ENCODE measurements around the gene VPS16. TPM values are rescaled to one million over a fixed set of nuclear protein-coding genes. Genes with fewer than 3 reads are reported as not detected.

Gene VPS16
- polyA plus RNA-seq, 1 donor from 2014 or later: 117 TPM

DNA sequence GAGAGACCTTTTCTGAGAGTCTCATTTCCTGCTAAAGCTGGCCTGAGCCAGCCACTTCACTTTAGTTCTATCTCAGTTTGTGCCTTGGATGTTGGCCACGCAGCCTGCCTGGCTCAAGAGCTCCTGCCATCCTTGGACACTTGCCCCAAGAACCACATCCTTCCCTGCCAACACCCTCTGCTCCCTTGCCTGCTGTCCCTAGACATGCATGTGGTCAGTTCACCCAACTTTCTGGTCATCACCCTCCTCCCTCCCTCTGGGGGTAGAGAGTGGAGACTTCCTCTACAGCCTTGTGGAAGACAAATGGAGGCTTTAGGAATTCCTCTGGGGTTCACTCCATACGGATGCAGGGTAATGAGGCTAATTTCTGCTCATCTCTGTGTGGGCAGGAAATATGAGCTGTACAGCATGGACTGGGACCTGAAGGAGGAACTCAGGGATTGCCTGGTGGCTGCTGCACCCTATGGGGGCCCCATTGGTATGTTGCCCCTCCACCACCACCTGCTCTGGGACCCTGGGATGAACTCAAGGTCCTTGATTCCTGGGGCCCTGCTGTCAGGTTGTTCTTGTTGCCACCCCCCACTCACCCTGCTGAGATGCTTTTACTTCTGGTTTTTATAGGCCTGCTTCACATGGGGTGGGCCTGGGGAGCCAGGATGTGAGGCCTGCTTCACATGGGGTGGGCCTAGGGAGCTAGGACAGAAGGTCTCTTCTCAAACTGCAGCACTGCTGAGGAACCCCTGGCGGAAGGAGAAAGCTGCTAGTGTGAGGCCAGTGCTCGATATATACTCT, 19.0 kb downstream of the VPS16 start:
- Histone ChIP-seq H3K4me2 (ENCODE audit: low read length) (no peak overlapping the region), H3K4me3 (ENCODE audit: low read length) (no peak overlapping the region), H3K9ac (ENCODE audit: low read length) (no peak overlapping the region), H2AFZ (ENCODE audit: low read depth, low read length) (no peak overlapping the region), H4K20me1 (ENCODE audit: insufficient read depth) (no peaks in the 10 kb centered on the region), H3F3A (ENCODE audit: insufficient read depth, low read length, poor library complexity, severe bottlenecking) (no peaks in the 10 kb centered on the region), H3K9me3 (ENCODE audit: low read length) (no peaks in the 10 kb centered on the region), H3K27me3 (ENCODE audit: insufficient read depth, low read depth, low read length) (no peaks in the 10 kb centered on the region), H3K79me2 (replicated peaks; ENCODE audit: insufficient read depth, low read length) (no peaks in the 10 kb centered on the region), H3K27ac (ENCODE audit: low read length) (no peak overlapping the region), H3K9me2 (ENCODE audit: insufficient read depth, low read length) (no peaks in the 10 kb centered on the region), H3K36me3 (ENCODE audit: insufficient read depth, low read length) (no peaks in the 10 kb centered on the region)
- TF ChIP-seq MXI1 (conservative IDR thresholded peaks at IDR 0.05; ENCODE audit: poor library complexity, severe bottlenecking) (no peak), SMC3 (conservative IDR thresholded peaks at IDR 0.05; ENCODE audit: poor library complexity) (no peak), POLR2AphosphoS5 (IDR thresholded peaks at IDR 0.05) (no peak), EP300 (conservative IDR thresholded peaks at IDR 0.05; ENCODE audit: poor library complexity, severe bottlenecking) (no peak), TAF1 (IDR thresholded peaks at IDR 0.05; ENCODE audit: low read depth) (no peak), RAD21 (conservative IDR thresholded peaks at IDR 0.05) (no peak), EZH2 (IDR thresholded peaks at IDR 0.05; ENCODE audit: borderline replicate concordance, insufficient read depth, low read length, poor library complexity, severe bottlenecking) (no peak)
- TF ChIP-seq, protein P1, sequence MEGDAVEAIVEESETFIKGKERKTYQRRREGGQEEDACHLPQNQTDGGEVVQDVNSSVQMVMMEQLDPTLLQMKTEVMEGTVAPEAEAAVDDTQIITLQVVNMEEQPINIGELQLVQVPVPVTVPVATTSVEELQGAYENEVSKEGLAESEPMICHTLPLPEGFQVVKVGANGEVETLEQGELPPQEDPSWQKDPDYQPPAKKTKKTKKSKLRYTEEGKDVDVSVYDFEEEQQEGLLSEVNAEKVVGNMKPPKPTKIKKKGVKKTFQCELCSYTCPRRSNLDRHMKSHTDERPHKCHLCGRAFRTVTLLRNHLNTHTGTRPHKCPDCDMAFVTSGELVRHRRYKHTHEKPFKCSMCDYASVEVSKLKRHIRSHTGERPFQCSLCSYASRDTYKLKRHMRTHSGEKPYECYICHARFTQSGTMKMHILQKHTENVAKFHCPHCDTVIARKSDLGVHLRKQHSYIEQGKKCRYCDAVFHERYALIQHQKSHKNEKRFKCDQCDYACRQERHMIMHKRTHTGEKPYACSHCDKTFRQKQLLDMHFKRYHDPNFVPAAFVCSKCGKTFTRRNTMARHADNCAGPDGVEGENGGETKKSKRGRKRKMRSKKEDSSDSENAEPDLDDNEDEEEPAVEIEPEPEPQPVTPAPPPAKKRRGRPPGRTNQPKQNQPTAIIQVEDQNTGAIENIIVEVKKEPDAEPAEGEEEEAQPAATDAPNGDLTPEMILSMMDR (IDR thresholded peaks at IDR 0.05; ENCODE audit: poor library complexity, severe bottlenecking): no peak
- TF ChIP-seq, protein P2, sequence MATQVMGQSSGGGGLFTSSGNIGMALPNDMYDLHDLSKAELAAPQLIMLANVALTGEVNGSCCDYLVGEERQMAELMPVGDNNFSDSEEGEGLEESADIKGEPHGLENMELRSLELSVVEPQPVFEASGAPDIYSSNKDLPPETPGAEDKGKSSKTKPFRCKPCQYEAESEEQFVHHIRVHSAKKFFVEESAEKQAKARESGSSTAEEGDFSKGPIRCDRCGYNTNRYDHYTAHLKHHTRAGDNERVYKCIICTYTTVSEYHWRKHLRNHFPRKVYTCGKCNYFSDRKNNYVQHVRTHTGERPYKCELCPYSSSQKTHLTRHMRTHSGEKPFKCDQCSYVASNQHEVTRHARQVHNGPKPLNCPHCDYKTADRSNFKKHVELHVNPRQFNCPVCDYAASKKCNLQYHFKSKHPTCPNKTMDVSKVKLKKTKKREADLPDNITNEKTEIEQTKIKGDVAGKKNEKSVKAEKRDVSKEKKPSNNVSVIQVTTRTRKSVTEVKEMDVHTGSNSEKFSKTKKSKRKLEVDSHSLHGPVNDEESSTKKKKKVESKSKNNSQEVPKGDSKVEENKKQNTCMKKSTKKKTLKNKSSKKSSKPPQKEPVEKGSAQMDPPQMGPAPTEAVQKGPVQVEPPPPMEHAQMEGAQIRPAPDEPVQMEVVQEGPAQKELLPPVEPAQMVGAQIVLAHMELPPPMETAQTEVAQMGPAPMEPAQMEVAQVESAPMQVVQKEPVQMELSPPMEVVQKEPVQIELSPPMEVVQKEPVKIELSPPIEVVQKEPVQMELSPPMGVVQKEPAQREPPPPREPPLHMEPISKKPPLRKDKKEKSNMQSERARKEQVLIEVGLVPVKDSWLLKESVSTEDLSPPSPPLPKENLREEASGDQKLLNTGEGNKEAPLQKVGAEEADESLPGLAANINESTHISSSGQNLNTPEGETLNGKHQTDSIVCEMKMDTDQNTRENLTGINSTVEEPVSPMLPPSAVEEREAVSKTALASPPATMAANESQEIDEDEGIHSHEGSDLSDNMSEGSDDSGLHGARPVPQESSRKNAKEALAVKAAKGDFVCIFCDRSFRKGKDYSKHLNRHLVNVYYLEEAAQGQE (IDR thresholded peaks at IDR 0.05; ENCODE audit: borderline replicate concordance): no peak

DNA sequence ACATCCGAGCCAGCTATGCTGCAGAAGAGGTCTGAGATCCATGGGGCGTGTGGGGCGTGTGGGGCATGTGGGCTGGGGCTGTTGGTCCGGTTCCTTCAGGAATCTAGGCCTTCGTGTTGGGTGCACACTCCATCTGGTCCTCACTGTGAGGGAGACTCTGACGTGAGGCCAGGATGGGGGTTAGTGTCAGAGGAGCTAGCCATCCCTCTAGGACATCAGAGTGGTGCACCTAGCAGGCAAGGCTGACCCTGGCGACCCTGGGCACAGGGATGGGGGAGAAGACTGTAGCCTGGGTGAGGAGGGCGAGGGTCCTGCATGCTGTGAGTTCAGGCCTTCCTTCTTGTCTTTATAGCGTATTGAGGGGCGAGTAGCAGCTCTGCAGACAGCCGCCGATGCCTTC, 24.1 kb downstream of the VPS16 start:
- Histone ChIP-seq H3K4me2 (ENCODE audit: low read length) (no peak overlapping the region), H3K4me3 (ENCODE audit: low read length) (no peak overlapping the region), H3F3A (ENCODE audit: insufficient read depth, low read length, poor library complexity, severe bottlenecking) (no peaks in the 10 kb centered on the region), H4K20me1 (ENCODE audit: insufficient read depth) (no peaks in the 10 kb centered on the region), H3K9me2 (ENCODE audit: insufficient read depth, low read length) (no peaks in the 10 kb centered on the region), H3K36me3 (ENCODE audit: insufficient read depth, low read length) (no peaks in the 10 kb centered on the region), H3K79me2 (replicated peaks; ENCODE audit: insufficient read depth, low read length) (no peaks in the 10 kb centered on the region), H3K27me3 (ENCODE audit: insufficient read depth, low read depth, low read length) (no peaks in the 10 kb centered on the region), H3K9ac (ENCODE audit: low read length) (no peak overlapping the region), H3K9me3 (ENCODE audit: low read length) (no peaks in the 10 kb centered on the region), H3K27ac (ENCODE audit: low read length) (no peak overlapping the region), H2AFZ (ENCODE audit: low read depth, low read length) (no peak overlapping the region)
- TF ChIP-seq, protein P1 (IDR thresholded peaks at IDR 0.05; ENCODE audit: poor library complexity, severe bottlenecking): no peak
- TF ChIP-seq SMC3 (conservative IDR thresholded peaks at IDR 0.05; ENCODE audit: poor library complexity): no peak
- TF ChIP-seq, protein P2 (IDR thresholded peaks at IDR 0.05; ENCODE audit: borderline replicate concordance): no peak
- no peak for TF ChIP-seq POLR2AphosphoS5 (IDR thresholded peaks at IDR 0.05)
- TF ChIP-seq TAF1 (IDR thresholded peaks at IDR 0.05; ENCODE audit: low read depth): no peak
- TF ChIP-seq EP300 (conservative IDR thresholded peaks at IDR 0.05; ENCODE audit: poor library complexity, severe bottlenecking): no peak
- no peak for TF ChIP-seq EZH2 (IDR thresholded peaks at IDR 0.05; ENCODE audit: borderline replicate concordance, insufficient read depth, low read length, poor library complexity, severe bottlenecking)
- no peak for TF ChIP-seq RAD21 (conservative IDR thresholded peaks at IDR 0.05)
- no peak for TF ChIP-seq MXI1 (conservative IDR thresholded peaks at IDR 0.05; ENCODE audit: poor library complexity, severe bottlenecking)

Data from neural cell (in vitro differentiated cells).